ENCODE results near the gene MTX1.
A peak's percentile ranks its signal among the peaks of the same experiment; 100 is the strongest.

MTX1 gene

GRCh38 chr1:155256058-155256852 is 47.8 kb downstream of the MTX1 start:
- no peak overlapping the region for H3K9ac ChIP-seq (ENCODE audit: low read length)
- peaks cover 23% of the 10 kb centered on the region for H3K4me1 ChIP-seq (ENCODE audit: control insufficient read depth, insufficient read depth, low read length)
- peaks cover 25% of the 10 kb centered on the region for H3K36me3 ChIP-seq (ENCODE audit: control insufficient read depth, insufficient read depth, low read length)
- peak overlapping the region; percentile 84 for H3K4me3 ChIP-seq (ENCODE audit: low read depth, low read length)
- no peak overlapping the region for H3K27ac ChIP-seq (ENCODE audit: low read depth, low read length)
- H3K9me3 ChIP-seq (ENCODE audit: control insufficient read depth, insufficient read depth, low read depth, low read length): no peaks in the 10 kb centered on the region
- no peaks in the 10 kb centered on the region for H3K27me3 ChIP-seq (ENCODE audit: control insufficient read depth, insufficient read depth, low read length)

DNA sequence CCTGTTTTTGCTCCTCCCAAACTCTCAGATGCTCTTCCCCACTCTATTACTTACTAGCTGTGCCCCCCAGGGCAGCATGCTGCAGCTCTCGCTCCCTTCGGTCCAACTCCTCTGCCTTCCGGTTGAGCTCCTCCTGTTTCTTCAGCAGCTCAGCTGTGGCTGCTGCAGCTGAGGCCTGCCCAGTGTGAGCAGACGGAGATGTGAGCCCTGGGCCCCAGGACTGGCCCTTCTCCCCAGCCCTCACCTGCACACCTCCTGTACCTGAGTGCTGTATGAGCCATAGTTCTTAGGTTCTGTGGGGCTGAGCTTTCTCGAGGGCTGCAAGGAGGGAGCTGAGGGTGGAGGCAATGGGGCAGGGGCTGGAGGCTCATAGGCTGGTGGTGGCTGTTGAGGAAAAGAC is 51.8 kb downstream of the MTX1 start:
- Histone ChIP-seq H3K4me1 (ENCODE audit: control insufficient read depth, insufficient read depth, low read length) (peaks cover 15% of the 10 kb centered on the region), H3K9me3 (ENCODE audit: control insufficient read depth, insufficient read depth, low read depth, low read length) (no peaks in the 10 kb centered on the region), H3K27ac (ENCODE audit: low read depth, low read length) (no peak overlapping the region), H3K4me3 (ENCODE audit: low read depth, low read length) (no peak overlapping the region), H3K27me3 (ENCODE audit: control insufficient read depth, insufficient read depth, low read length) (no peaks in the 10 kb centered on the region), H3K36me3 (ENCODE audit: control insufficient read depth, insufficient read depth, low read length) (peaks cover 51% of the 10 kb centered on the region), H3K9ac (ENCODE audit: low read length) (no peak overlapping the region)

DNA sequence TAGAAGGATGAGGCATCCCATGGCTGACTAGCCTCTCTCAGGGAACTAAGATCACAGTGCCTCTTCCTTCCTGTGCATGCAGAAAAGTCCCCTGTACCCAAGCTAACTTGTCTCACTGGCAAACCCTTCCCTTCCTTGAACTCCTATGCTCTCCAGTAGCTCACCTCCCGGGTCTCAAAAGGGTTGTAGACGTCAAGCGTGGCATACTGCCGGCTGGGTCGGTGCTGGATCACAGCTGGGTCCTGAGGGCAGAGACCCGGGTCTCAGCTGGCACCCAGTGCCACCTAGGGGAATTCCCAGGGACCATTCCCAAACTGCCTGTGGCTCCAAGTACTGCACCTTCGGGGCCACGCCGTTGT is 53.0 kb downstream of the MTX1 start:
- H3K4me1 ChIP-seq (ENCODE audit: control insufficient read depth, insufficient read depth, low read length): peaks cover 9% of the 10 kb centered on the region
- H3K9ac ChIP-seq (ENCODE audit: low read length): peak overlapping the region; percentile 70
- H3K27me3 ChIP-seq (ENCODE audit: control insufficient read depth, insufficient read depth, low read length): no peaks in the 10 kb centered on the region
- peaks cover 60% of the 10 kb centered on the region for H3K36me3 ChIP-seq (ENCODE audit: control insufficient read depth, insufficient read depth, low read length)
- peak overlapping the region; percentile 72 for H3K4me3 ChIP-seq (ENCODE audit: low read depth, low read length)
- no peaks in the 10 kb centered on the region for H3K9me3 ChIP-seq (ENCODE audit: control insufficient read depth, insufficient read depth, low read depth, low read length)
- H3K27ac ChIP-seq (ENCODE audit: low read depth, low read length): peak overlapping the region; percentile 8; the same call in 1 of the 2 replicates

DNA sequence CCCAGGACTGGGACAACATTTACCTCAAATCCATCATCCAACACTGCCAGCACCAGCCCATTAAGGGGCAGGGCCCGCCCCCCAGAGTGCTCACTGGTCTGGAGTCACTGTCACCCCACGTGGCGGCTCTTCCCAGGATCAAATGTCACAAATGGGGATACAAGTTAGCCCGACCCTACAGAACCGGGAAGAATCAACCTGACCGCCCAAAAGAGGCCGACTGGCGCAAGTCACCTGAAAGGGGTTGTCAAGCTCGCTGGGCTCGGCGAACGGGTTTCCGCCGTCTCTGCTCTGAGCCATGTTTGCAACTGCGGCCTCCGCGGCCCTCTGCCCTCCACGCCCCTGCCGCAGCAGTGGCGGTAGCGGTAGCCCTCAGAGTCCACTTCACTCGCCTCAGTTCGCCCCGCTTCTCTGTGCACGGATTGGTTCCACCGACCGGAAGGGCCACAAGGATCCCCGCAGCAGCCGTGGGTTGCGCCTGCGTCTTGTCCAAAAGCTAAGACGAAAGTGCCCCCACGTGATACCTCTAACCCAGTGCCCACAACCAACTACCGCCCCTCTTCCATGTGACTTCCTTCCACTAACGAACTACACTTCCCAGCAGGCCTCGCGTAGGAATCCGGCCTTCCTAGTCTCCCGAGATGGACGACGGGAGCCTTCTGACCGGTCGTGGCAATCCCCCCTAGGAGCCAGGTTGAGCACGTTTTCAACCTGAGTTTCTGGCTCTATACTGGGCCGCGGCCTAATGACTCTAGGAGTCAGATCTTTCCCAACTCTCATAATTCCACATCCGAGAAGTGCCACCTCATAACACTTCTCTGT is 53.6 kb downstream of the MTX1 start, which contains the start of gene SCAMP3:
Gene SCAMP3 (minus strand): TSS at position 509 of the 822 bp plus-strand sequence. CDS start 209 bp downstream, at position 300.
- H3K9me3 ChIP-seq (ENCODE audit: control insufficient read depth, insufficient read depth, low read depth, low read length): no peaks in the 10 kb centered on the region

DNA sequence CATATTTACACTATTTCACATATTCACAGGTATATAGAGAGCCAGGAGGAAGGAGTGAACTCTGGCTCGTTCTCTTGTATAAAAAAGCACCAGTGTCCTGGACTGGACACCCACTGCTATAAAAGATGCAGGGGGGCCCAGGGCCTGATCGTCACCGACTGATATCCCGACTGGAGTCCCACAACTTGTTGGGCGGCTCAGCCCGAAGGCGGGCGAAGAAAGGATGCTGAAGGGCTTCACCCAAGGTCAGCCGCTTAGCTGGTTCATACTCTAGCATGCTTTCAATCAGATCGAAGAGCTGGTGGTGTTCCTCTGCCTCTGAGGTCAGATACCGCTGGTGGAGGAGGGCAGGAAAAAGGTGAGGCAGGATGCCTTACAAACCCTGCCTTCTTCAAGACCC is 54.6 kb downstream of the MTX1 start:
- Histone ChIP-seq H3K9ac (ENCODE audit: low read length) (no peak overlapping the region), H3K36me3 (ENCODE audit: control insufficient read depth, insufficient read depth, low read length) (peaks cover 65% of the 10 kb centered on the region), H3K4me3 (ENCODE audit: low read depth, low read length) (no peak overlapping the region), H3K9me3 (ENCODE audit: control insufficient read depth, insufficient read depth, low read depth, low read length) (no peaks in the 10 kb centered on the region), H3K27ac (ENCODE audit: low read depth, low read length) (no peak overlapping the region), H3K4me1 (ENCODE audit: control insufficient read depth, insufficient read depth, low read length) (peaks cover 9% of the 10 kb centered on the region), H3K27me3 (ENCODE audit: control insufficient read depth, insufficient read depth, low read length) (no peaks in the 10 kb centered on the region)

More for the DNA sequence above, 53.6 kb downstream of the MTX1 start, which contains the start of gene SCAMP3:
- H3K4me3 ChIP-seq (ENCODE audit: low read depth, low read length): peak within 1 kb of the TSS; percentile 72
- H3K36me3 ChIP-seq (ENCODE audit: control insufficient read depth, insufficient read depth, low read length): peaks cover 60% of the 10 kb centered on the region
- peak within 1 kb of the TSS; percentile 70 for H3K9ac ChIP-seq (ENCODE audit: low read length)
- peak within 1 kb of the TSS; percentile 8; the same call in 1 of the 2 replicates for H3K27ac ChIP-seq (ENCODE audit: low read depth, low read length)
- peaks cover 9% of the 10 kb centered on the region for H3K4me1 ChIP-seq (ENCODE audit: control insufficient read depth, insufficient read depth, low read length)
- H3K27me3 ChIP-seq (ENCODE audit: control insufficient read depth, insufficient read depth, low read length): no peaks in the 10 kb centered on the region

All from HUES6 (cell line).